BLaER1 (cell line): Measurements from ENCODE around the gene FUBP3.

ENCODE experiments used
- H3K27ac ChIP-seq: shearing (Covaris generic); formaldehyde crosslinking; 2 replicates; pipeline ENCODE4 v1.8.1; 2022
- H3K27me3 ChIP-seq: shearing (Covaris generic); formaldehyde crosslinking; 2 replicates; pipeline ENCODE4 v1.8.1; 2022
- H3K36me3 ChIP-seq: shearing (Covaris generic); formaldehyde crosslinking; 2 replicates; pipeline ENCODE4 v1.8.1; 2022
- H3K4me1 ChIP-seq: shearing (Covaris generic); formaldehyde crosslinking; 2 replicates; pipeline ENCODE4 v1.8.1; 2022
- H3K4me2 ChIP-seq: shearing (Covaris generic); formaldehyde crosslinking; 2 replicates; pipeline ENCODE4 v1.8.1; 2022
- H3K4me3 ChIP-seq: shearing (Covaris generic); formaldehyde crosslinking; 2 replicates; pipeline ENCODE4 v1.8.1; 2022
- H3K9ac ChIP-seq: shearing (Covaris generic); formaldehyde crosslinking; 2 replicates; pipeline ENCODE4 v1.8.1; 2022
- H3K9me3 ChIP-seq: shearing (Covaris generic); formaldehyde crosslinking; 2 replicates; pipeline ENCODE4 v1.8.1; 2022
- H4K20me1 ChIP-seq: shearing (Covaris generic); formaldehyde crosslinking; 2 replicates; pipeline ENCODE4 v1.8.1; 2022
- Cebpa-rat ChIP-seq: shearing (Covaris generic); IDR thresholded peaks from 2 replicates; pipeline ENCODE4 v1.8.1; 2022

Gene FUBP3

DNA sequence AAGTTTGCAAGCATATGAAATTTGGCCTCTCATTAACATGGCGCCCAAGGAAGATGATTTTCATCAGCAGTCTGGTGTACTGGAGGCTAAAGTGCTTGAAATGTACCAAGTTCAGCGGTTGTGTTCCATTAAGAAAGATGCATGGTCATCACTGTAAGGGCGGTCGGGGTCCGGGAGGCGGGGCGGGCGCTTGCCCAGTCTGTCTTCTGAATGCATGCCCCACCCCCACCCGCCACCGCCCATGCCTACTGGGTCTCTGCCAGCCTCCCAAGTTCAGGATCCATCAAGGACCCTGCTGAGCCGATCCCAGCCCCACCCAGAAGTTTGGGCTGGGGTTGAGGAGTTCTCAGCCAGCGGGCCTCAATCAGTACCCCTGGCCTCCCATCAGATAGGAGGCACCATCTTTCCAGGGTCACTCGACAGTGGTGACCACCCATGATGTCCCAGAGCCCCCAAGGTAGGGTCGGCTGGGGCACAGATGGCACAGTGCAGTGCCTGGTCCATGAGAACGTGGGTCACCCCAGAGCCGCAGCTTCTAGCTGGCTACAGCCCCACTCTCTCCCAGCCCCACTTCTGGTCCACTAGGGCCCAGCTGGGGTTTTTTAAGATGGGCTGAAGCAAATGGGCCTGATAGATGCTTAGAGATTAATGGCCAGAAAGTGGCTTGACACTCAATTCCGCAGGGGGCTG lies 60.6 kb downstream of the FUBP3 start:
- Histone ChIP-seq H3K27ac (no peak overlapping the region), H3K36me3 (peaks cover 32% of the 10 kb centered on the region), H3K4me2 (no peak overlapping the region), H3K9ac (no peak overlapping the region), H3K4me3 (no peak overlapping the region), H4K20me1 (peaks cover 8% of the 10 kb centered on the region; the same call in 1 of the 2 replicates), H3K4me1 (no peaks in the 10 kb centered on the region), H3K27me3 (no peaks in the 10 kb centered on the region), H3K9me3 (no peaks in the 10 kb centered on the region)
- TF ChIP-seq Cebpa-rat: no peak

DNA sequence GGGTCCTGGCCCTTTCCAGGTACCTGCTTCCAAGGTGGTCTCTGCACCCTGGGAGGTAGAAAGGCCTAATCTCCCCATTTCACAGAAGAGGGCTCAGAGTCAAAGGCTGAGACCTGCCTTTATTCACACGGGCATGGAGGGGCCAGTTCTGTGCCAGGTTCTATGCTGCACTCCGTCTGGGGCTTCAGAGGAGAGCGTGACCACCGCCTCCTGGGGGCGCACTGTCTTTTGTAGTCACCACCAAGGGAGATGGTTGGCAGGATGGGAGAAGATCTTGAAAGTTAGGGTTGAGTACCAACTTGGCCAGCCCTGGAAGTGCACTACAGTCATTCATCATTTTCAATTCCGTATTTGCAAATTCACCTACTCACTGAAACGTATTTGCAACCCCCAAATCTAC lies 61.3 kb downstream of the FUBP3 start:
- Histone ChIP-seq H3K9me3 (no peaks in the 10 kb centered on the region), H3K4me3 (no peak overlapping the region), H3K4me1 (no peaks in the 10 kb centered on the region), H3K27ac (no peak overlapping the region), H3K36me3 (peaks cover 26% of the 10 kb centered on the region), H3K27me3 (no peaks in the 10 kb centered on the region), H3K9ac (no peak overlapping the region), H3K4me2 (no peak overlapping the region), H4K20me1 (peaks cover 8% of the 10 kb centered on the region; the same call in 1 of the 2 replicates)
- TF ChIP-seq Cebpa-rat: no peak

DNA sequence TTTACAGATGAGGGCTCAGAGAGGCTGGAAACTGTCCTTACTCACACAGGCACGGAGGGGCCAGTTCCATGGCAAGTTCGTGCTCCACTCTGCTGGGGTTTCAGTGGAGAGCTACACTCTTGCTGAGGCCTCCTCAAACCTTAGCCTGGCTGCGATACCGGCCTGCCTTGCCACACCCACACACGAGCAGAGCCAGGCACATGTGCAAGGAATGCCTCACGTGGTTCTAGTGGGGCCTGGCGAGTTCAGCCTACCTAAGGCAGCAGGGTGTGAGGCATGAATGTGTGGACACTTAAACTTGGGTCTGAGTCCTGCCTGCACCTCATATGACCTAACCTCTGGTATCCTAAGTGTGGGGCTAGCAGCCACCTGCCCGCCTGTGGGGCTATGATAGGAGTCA lies 63.5 kb downstream of the FUBP3 start:
- Histone ChIP-seq H3K27ac (no peak overlapping the region), H3K4me1 (no peaks in the 10 kb centered on the region), H3K4me2 (no peak overlapping the region), H4K20me1 (no peaks in the 10 kb centered on the region), H3K9me3 (no peaks in the 10 kb centered on the region), H3K27me3 (no peaks in the 10 kb centered on the region), H3K36me3 (peaks cover 14% of the 10 kb centered on the region), H3K4me3 (no peak overlapping the region), H3K9ac (no peak overlapping the region)
- no peak for TF ChIP-seq Cebpa-rat

- TF ChIP-seq Cebpa-rat: no peak
- Histone ChIP-seq H3K36me3 (no peaks in the 10 kb centered on the region), H3K4me3 (no peak overlapping the region), H4K20me1 (no peaks in the 10 kb centered on the region), H3K9me3 (no peaks in the 10 kb centered on the region), H3K27me3 (peaks cover 13% of the 10 kb centered on the region), H3K27ac (no peak overlapping the region), H3K4me1 (no peaks in the 10 kb centered on the region), H3K9ac (no peak overlapping the region), H3K4me2 (no peak overlapping the region)
These were observed 71.8 kb downstream of the FUBP3 start for GRCh38 chr9:130651221-130651620.

GRCh38 chr9:130651752-130652151 lies 72.4 kb downstream of the FUBP3 start:
- Histone ChIP-seq H3K9ac (no peak overlapping the region), H3K27ac (no peak overlapping the region), H3K4me3 (no peak overlapping the region), H4K20me1 (no peaks in the 10 kb centered on the region), H3K9me3 (no peaks in the 10 kb centered on the region), H3K4me2 (no peak overlapping the region), H3K36me3 (no peaks in the 10 kb centered on the region), H3K4me1 (no peaks in the 10 kb centered on the region), H3K27me3 (peaks cover 18% of the 10 kb centered on the region)
- no peak for TF ChIP-seq Cebpa-rat

DNA sequence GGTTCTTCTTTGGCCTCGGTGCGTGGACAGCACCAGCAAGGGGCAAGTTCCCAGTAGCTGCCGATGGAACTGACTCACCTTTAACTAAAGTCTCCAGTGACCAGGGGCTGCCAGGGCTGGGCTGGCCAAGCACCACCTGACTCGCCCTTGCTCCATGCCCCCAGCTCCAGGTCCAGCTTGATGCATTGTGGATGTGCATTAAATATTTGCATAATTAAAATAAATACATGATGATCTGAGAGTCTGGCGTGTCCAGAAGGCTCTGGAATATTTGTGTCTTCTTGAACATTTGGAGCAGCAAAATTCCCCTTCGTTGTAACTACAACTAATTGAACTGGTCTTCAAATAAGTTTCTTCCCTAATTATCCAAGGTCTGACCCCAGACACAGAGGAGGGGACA lies 75.5 kb downstream of the FUBP3 start:
- no peak for TF ChIP-seq Cebpa-rat

DNA sequence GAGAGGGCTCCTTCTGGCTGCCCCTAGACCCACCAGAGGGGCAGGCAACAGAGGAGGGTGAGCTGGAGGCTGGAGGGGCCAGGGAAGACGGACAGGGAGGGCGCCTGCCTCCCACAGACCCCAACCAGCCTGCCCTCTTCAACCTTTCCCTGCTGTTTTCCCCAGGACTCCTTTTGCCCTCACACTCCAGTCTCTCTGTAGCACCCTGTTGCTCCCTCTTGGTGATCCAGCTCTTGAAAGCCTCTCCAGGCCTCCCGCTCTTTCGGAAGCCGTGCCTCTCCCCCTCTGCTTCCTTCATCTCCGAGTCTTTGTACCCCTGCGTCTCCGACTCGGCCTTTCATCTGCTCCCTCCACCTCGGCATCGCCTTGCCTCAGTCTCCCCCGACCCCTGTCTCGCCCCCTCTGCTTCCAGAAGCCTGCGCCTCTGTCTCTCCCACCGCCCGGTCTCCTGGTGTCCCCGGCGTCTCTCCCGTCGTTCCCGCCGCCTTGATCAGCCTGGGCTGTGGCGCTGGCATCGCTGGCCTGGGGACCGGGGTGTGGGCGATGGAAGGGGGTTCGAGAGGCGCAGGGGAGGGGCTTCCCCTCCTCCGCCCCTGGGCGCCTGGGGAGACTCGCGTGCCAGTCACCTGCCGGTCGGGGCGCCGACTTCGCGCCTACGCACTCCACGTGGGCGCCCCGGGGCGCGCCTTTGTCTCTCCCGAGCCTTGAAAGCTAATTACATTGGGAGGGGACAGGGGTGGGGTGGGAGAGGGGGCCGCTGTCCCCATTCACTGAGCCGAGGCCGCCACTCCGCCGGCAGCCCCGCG lies 79.7 kb downstream of the FUBP3 start:
- peaks cover 91% of the 10 kb centered on the region for H3K27me3 ChIP-seq
- no peaks in the 10 kb centered on the region for H3K4me1 ChIP-seq
- H3K36me3 ChIP-seq: no peaks in the 10 kb centered on the region
- no peak overlapping the region for H3K27ac ChIP-seq
- H3K4me2 ChIP-seq: no peak overlapping the region
- TF ChIP-seq Cebpa-rat: no peak
- no peak overlapping the region for H3K4me3 ChIP-seq
- no peak overlapping the region for H3K9ac ChIP-seq
- H3K9me3 ChIP-seq: no peaks in the 10 kb centered on the region
- peaks cover 49% of the 10 kb centered on the region for H4K20me1 ChIP-seq

More for the DNA sequence above, 75.5 kb downstream of the FUBP3 start:
- H3K4me2 ChIP-seq: no peak overlapping the region
- H3K27ac ChIP-seq: no peak overlapping the region
- peaks cover 13% of the 10 kb centered on the region; the same call in 1 of the 2 replicates for H4K20me1 ChIP-seq
- no peaks in the 10 kb centered on the region for H3K36me3 ChIP-seq
- no peaks in the 10 kb centered on the region for H3K9me3 ChIP-seq
- H3K27me3 ChIP-seq: peaks cover 49% of the 10 kb centered on the region
- H3K9ac ChIP-seq: no peak overlapping the region
- no peaks in the 10 kb centered on the region for H3K4me1 ChIP-seq
- H3K4me3 ChIP-seq: no peak overlapping the region

GRCh38 chr9:130659699-130660248 lies 80.4 kb downstream of the FUBP3 start:
- peaks cover 53% of the 10 kb centered on the region for H4K20me1 ChIP-seq
- H3K36me3 ChIP-seq: no peaks in the 10 kb centered on the region
- no peak overlapping the region for H3K4me3 ChIP-seq
- peaks cover 98% of the 10 kb centered on the region for H3K27me3 ChIP-seq
- no peaks in the 10 kb centered on the region for H3K9me3 ChIP-seq
- H3K27ac ChIP-seq: no peak overlapping the region
- H3K9ac ChIP-seq: no peak overlapping the region
- no peak for TF ChIP-seq Cebpa-rat
- no peak overlapping the region for H3K4me2 ChIP-seq
- H3K4me1 ChIP-seq: no peaks in the 10 kb centered on the region

DNA sequence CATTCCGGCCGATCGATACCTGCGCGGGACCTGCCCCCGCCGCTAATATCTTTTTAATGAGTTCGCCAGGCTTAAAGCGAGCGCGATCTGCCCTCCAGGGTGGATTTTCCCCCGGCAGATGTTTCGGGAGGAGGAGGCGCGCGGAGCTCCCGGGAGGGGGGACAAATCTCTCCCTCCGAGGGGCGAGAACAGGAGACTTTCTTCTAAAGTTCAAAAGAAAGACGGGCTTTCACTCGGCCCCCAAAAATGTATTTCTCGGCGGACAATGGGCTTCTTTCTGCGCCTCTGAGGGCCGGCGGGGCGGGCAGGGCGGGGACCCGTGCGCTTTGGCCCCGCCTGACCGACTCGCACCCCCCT lies 80.9 kb downstream of the FUBP3 start:
- Histone ChIP-seq H3K9ac (no peak overlapping the region), H3K27ac (no peak overlapping the region), H3K4me1 (no peaks in the 10 kb centered on the region), H4K20me1 (peaks cover 53% of the 10 kb centered on the region), H3K36me3 (no peaks in the 10 kb centered on the region), H3K4me2 (no peak overlapping the region), H3K9me3 (no peaks in the 10 kb centered on the region), H3K4me3 (no peak overlapping the region), H3K27me3 (peaks cover 100% of the 10 kb centered on the region)
- no peak for TF ChIP-seq Cebpa-rat

- no peak for TF ChIP-seq Cebpa-rat
- Histone ChIP-seq H4K20me1 (peaks cover 58% of the 10 kb centered on the region), H3K27me3 (peaks cover 100% of the 10 kb centered on the region), H3K9me3 (no peaks in the 10 kb centered on the region), H3K9ac (no peak overlapping the region), H3K4me3 (no peak overlapping the region), H3K27ac (no peak overlapping the region), H3K4me2 (no peak overlapping the region), H3K4me1 (no peaks in the 10 kb centered on the region), H3K36me3 (no peaks in the 10 kb centered on the region)
These were observed 81.5 kb downstream of the FUBP3 start for GRCh38 chr9:130660683-130661450.
